Muscle layer of colon (tissue), 2 donors: ENCODE data around the gene DNASE1L3.

Experiments used
- H3K27ac ChIP-seq: one replicate; pipeline ENCODE4 v1.7.0; 2013; ENCODE audit warnings: low read depth, mild to moderate bottlenecking, low read length, moderate library complexity
- H3K27me3 ChIP-seq, 2 donors: one replicate each; pipeline ENCODE4 v1.7.0; 2013; ENCODE audit warnings: low read length in 2 of 2, mild to moderate bottlenecking in 2 of 2; ENCODE audit not compliant: insufficient read depth in 2 of 2, control insufficient read depth in 1 of 2
- H3K36me3 ChIP-seq: one replicate; pipeline ENCODE4 v1.7.0; 2013; ENCODE audit warnings: mild to moderate bottlenecking, low read length; ENCODE audit not compliant: insufficient read depth
- H3K4me1 ChIP-seq: one replicate; pipeline ENCODE4 v1.7.0; 2013; ENCODE audit warnings: mild to moderate bottlenecking, low read length; ENCODE audit not compliant: insufficient read depth
- H3K4me3 ChIP-seq, 2 donors: one replicate each; pipeline ENCODE4 v1.7.0; 2013; ENCODE audit warnings: low read length in 2 of 2, low read depth in 1 of 2, mild to moderate bottlenecking in 1 of 2, moderate library complexity in 1 of 2
- H3K9ac ChIP-seq: one replicate; pipeline ENCODE4 v1.7.0; 2013; ENCODE audit warnings: low read length
- H3K9me3 ChIP-seq: one replicate; pipeline ENCODE4 v1.7.0; 2013; ENCODE audit warnings: mild to moderate bottlenecking, low read length
- donor health status: abdominal sarcoma.
- donor health status: Adenocarcinoma of cecum.

The DNASE1L3 gene

GRCh38 chr3:58175187-58175436 lies 35.7 kb downstream of the DNASE1L3 start:
- Histone ChIP-seq H3K9ac (no peak overlapping the region), H3K9me3 (no peaks in the 10 kb centered on the region), H3K27ac (peak overlapping the region; percentile 62), H3K4me1 (peaks cover 47% of the 10 kb centered on the region), H3K27me3 (no peaks in the 10 kb centered on the region), H3K4me3 (no peak overlapping the region), H3K36me3 (peaks cover 17% of the 10 kb centered on the region)

- H3K9me3 ChIP-seq: no peaks in the 10 kb centered on the region
- H3K36me3 ChIP-seq: peaks cover 30% of the 10 kb centered on the region
- no peak overlapping the region for H3K4me3 ChIP-seq
- H3K27me3 ChIP-seq: no peaks in the 10 kb centered on the region
- peaks cover 47% of the 10 kb centered on the region for H3K4me1 ChIP-seq
- peak overlapping the region; percentile 3 for H3K27ac ChIP-seq
- no peak overlapping the region for H3K9ac ChIP-seq
Observed at GRCh38 chr3:58173669-58174398, 36.9 kb downstream of the DNASE1L3 start.

GRCh38 chr3:58173029-58173668 lies 37.6 kb downstream of the DNASE1L3 start:
- H3K9me3 ChIP-seq: no peaks in the 10 kb centered on the region
- peaks cover 37% of the 10 kb centered on the region for H3K36me3 ChIP-seq
- H3K4me1 ChIP-seq: peaks cover 46% of the 10 kb centered on the region
- no peak overlapping the region for H3K4me3 ChIP-seq
- no peaks in the 10 kb centered on the region for H3K27me3 ChIP-seq
- no peak overlapping the region for H3K9ac ChIP-seq
- peak overlapping the region; percentile 25 for H3K27ac ChIP-seq

GRCh38 chr3:58171126-58171525 lies 39.6 kb downstream of the DNASE1L3 start:
- Histone ChIP-seq H3K9ac (no peak overlapping the region), H3K4me1 (peaks cover 52% of the 10 kb centered on the region), H3K27ac (no peak overlapping the region), H3K9me3 (no peaks in the 10 kb centered on the region), H3K4me3 (no peak overlapping the region), H3K27me3 (no peaks in the 10 kb centered on the region), H3K36me3 (peaks cover 42% of the 10 kb centered on the region)

- Histone ChIP-seq H3K27ac (no peak overlapping the region), H3K9me3 (no peaks in the 10 kb centered on the region), H3K9ac (no peak overlapping the region), H3K36me3 (peaks cover 42% of the 10 kb centered on the region), H3K4me1 (peaks cover 52% of the 10 kb centered on the region), H3K4me3 (no peak overlapping the region), H3K27me3 (no peaks in the 10 kb centered on the region)
Observed at GRCh38 chr3:58170376-58170775, 40.4 kb downstream of the DNASE1L3 start.

- no peak overlapping the region for H3K27ac ChIP-seq
- H3K4me1 ChIP-seq: peaks cover 52% of the 10 kb centered on the region
- H3K36me3 ChIP-seq: peaks cover 48% of the 10 kb centered on the region
- H3K4me3 ChIP-seq: no peak overlapping the region
- no peak overlapping the region for H3K9ac ChIP-seq
- no peaks in the 10 kb centered on the region for H3K27me3 ChIP-seq
- H3K9me3 ChIP-seq: no peaks in the 10 kb centered on the region
Observed at GRCh38 chr3:58169371-58169770, 41.4 kb downstream of the DNASE1L3 start.

- Histone ChIP-seq H3K36me3 (peaks cover 52% of the 10 kb centered on the region), H3K27me3 (no peaks in the 10 kb centered on the region), H3K4me1 (peaks cover 55% of the 10 kb centered on the region), H3K4me3 (no peak overlapping the region), H3K27ac (no peak overlapping the region), H3K9ac (no peak overlapping the region), H3K9me3 (no peaks in the 10 kb centered on the region)
Observed at GRCh38 chr3:58168498-58168897, 42.3 kb downstream of the DNASE1L3 start.

GRCh38 chr3:58167431-58168351 lies 43.1 kb downstream of the DNASE1L3 start:
- Histone ChIP-seq H3K4me3 (no peak overlapping the region), H3K4me1 (peaks cover 56% of the 10 kb centered on the region), H3K36me3 (peaks cover 60% of the 10 kb centered on the region), H3K27me3 (no peaks in the 10 kb centered on the region), H3K9me3 (no peaks in the 10 kb centered on the region), H3K27ac (peak overlapping the region; percentile 62), H3K9ac (no peak overlapping the region)

GRCh38 chr3:58164906-58165821 lies 45.6 kb downstream of the DNASE1L3 start:
- no peaks in the 10 kb centered on the region for H3K27me3 ChIP-seq
- H3K9me3 ChIP-seq: no peaks in the 10 kb centered on the region
- peaks cover 63% of the 10 kb centered on the region for H3K4me1 ChIP-seq
- peaks cover 69% of the 10 kb centered on the region for H3K36me3 ChIP-seq
- peak overlapping the region; percentile 76 for H3K27ac ChIP-seq
- H3K9ac ChIP-seq: peak overlapping the region; percentile 36
- H3K4me3 ChIP-seq: no peak overlapping the region

GRCh38 chr3:58164199-58164879 lies 46.4 kb downstream of the DNASE1L3 start:
- Histone ChIP-seq H3K27me3 (no peaks in the 10 kb centered on the region), H3K9me3 (no peaks in the 10 kb centered on the region), H3K4me3 (no peak overlapping the region), H3K4me1 (peaks cover 70% of the 10 kb centered on the region), H3K27ac (peak overlapping the region; percentile 76), H3K9ac (peak overlapping the region; percentile 36), H3K36me3 (peaks cover 69% of the 10 kb centered on the region)
